CD4-positive, alpha-beta T cell treated with Interleukin-6 at 100 ng/mL for 8 hours (primary cell): Measurements from ENCODE around the gene VKORC1L1.
"Not testable (repeated sequence)": the region's sequence is repeated elsewhere in the genome, so short reads cannot be mapped to it uniquely, and the experiment has no call there.

ENCODE experiments used
- DNase-seq: peaks from one replicate; pipeline ENCODE4 v3.0.0-alpha.2; 2020; ENCODE audit warnings: mixed read lengths, low spot score

Gene VKORC1L1

GRCh38 chr7:65884983-65885382, 12.1 kb downstream of the VKORC1L1 start:
- DNase-seq: not testable (repeated sequence)

- DNase-seq: not testable (repeated sequence)
These were observed 12.7 kb downstream of the VKORC1L1 start for GRCh38 chr7:65885533-65885932.

DNA sequence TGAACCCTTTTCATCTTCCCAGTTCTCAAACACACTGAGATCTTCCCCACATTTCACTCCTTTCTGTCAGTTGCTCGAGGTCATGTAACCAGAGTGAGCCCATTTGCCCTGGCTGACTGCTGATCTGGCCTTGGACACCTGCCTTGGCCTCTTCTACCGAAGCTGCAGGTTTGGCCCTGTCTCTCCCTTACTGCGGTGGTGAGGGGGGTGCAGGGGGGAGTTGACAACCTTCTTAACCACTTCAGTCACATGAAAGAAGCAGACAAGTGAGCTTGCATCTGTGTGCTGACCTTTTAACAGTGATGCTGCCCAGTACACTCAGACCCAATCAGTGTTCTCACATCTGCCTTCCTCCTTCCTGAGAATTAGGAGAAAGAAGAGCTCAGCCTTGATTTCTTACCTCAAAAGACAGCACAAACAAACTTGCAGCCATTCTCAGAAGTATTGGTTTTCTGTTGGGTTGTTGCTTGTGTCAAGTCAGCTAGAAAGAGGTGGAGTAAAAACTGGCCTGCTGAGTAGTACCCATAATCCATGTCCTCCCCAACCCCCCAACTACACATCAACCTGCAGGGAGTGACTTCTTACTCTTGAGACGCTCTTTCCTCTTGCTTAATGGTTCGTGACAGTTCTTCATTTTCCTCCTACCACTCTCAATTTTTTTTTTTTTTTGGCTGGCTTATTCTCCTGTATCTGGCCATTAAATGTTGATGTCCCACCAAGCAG, 15.7 kb downstream of the VKORC1L1 start:
- DNase-seq: not testable (repeated sequence)

GRCh38 chr7:65889722-65890121, 16.8 kb downstream of the VKORC1L1 start:
- not testable (repeated sequence) for DNase-seq

DNA sequence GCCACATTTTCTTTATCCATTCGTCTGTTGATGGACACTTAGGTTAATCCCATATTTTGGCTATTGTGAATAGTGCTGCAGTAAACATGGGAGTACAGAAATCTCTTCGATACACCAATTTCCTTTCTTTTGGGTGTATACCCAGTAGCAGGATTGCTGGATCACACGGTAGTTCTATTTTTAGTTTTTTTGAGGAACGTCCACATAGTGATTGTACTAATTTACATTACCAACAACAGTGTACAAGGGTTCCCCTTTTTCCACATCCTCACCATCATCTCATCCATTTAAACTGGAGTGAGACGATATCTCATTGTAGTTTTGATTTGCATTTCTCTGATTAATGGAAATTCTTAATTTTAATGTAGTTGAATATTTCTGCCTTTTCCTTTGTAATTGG, 19.3 kb downstream of the VKORC1L1 start:
- no peak for DNase-seq

- DNase-seq: no peak
These were observed 20.0 kb downstream of the VKORC1L1 start for GRCh38 chr7:65892835-65893234.

DNA sequence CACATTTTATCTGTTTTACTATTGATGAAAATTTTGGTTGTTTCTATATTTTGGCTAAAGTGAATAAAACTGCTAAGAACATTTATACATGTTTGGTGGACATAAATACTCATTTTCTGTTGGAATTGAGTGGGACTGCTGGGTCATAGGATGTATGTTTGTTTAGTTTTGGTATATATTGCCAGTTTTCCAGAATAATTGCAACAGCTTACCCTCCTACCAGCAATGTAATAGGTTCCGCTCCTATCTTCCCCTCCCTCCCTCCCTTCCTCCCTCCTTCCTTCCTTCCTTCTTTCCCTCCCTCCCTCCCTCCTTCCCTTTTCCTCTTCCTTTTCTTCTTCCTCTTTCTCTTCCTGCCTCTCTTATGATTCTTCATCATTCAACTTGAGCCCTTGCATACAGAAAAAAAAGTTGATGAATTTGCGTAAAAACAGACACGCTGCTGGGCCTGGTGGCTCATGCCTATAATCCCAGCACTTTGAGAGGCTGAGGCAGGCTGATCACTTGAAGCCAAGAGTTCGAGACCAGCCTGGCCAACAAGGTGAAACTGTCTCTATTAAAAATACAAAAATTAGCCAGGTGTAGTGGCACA, 23.5 kb downstream of the VKORC1L1 start:
- DNase-seq: no peak

- not testable (repeated sequence) for DNase-seq
These were observed 24.4 kb downstream of the VKORC1L1 start for GRCh38 chr7:65897289-65897688.

GRCh38 chr7:65898677-65899447, 26.0 kb downstream of the VKORC1L1 start:
- DNase-seq: not testable (repeated sequence)

- DNase-seq: no peak
These were observed 29.4 kb downstream of the VKORC1L1 start for GRCh38 chr7:65902306-65902705.

DNA sequence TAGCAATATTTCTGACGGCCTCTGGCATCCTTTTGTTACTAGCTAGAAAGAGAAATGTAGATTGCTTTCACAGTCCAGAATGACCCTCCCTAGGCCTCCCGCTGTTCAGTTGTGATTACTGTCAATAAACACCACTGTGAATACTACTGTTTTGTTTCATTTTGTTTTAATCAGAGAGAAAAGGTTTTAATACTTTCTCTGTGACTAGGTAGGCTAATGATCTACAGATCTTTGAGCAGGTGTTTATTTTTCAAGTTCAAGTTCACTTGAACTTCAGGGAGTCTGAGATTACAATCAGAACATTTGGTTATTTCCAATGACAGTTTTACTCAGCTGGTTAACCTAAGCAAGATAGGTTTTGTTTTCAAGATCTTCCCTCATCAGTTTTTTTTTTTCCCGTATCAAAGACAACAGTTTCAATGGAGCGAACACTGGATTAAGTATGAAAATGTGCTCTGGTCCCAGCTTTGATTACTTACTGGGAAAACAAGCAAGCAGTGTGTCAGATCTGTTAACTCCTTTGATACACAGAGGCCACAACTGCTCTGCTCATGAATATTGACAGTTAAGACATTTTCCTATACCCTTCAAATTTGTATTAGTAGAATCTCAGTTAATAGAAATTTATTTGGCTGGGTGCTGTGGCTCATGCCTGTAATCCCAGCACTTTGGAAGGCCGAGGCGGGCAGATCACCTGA, 34.8 kb downstream of the VKORC1L1 start:
- no peak for DNase-seq

DNA sequence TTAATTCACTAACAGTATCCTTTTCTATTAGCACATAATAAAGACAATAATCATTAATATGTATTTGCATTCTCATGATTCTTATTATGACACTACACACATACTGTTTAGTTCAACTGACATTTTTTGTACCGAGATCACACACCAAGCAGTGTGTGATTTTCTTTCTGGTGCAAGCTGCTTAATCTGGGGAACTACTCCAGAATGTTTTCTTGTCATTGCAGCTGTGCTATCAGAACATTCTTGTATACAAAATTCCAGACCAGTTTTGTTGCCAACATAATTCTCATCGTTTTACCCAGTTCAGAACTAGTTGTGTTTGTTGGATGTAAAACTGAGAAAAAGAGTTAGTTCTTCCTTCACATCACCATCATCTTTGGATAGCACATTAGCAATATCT, 37.4 kb downstream of the VKORC1L1 start:
- DNase-seq: no peak

DNA sequence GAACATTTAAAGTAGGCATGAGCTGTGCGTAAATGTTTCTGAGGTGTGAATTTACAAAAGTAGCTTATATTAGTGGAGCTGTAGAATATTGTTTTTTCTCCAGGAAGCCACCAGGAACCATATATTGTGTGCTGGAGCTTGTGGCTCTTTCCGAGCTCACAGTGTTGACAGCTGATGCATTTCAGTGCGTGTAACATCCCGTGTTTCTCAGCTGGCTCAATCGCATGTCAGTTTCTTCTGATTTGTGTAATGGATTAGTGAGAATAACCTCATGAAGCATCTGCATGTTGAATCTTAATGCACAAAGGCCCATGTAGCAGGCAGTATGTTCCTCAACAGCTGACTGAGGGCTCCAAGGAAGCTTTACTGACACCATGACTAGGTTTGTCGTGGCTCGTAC, 39.4 kb downstream of the VKORC1L1 start:
- DNase-seq: no peak

GRCh38 chr7:65915921-65916657, 43.2 kb downstream of the VKORC1L1 start:
- no peak for DNase-seq

DNA sequence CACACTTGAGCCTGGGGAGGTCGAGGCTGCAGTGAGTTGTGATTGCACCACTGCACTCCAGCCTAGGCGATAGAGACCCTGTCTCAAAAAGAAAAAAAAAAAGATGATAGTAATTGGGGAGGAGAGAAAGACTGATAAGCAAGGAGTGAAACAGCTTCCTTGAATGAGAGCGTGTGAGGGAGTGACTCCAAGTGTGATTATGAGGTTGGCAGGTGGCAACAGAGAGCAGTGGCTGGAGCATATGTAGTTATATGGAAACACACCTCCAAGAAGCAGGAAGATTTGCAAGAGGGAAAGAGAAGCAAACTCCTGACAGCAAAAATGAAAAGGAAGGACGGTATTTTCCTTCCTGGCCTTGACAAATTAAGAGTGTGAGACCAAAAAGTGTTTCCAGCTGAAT, 50.4 kb downstream of the VKORC1L1 start:
- DNase-seq: no peak

DNA sequence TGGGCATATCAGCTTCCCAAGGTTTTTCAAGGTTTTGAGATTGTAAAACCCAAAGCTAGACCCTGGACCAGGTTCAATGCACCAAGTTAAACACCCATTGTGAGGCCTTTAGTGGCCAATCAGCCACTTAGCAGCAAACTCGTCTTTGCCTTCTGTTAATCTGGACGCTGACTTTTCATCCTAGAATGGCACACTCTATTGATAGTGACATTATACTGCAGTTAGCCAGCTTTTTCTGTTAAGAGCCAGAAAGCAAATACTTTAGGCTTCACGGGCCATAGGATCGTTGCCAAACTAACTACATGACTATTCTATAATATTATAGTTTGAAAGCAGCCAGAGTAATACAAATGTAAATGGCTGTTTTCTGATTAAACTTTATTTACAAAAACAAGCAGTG, 51.3 kb downstream of the VKORC1L1 start:
- DNase-seq: no peak

GRCh38 chr7:65925040-65925439, 52.2 kb downstream of the VKORC1L1 start:
- DNase-seq: no peak

GRCh38 chr7:65926588-65926987, 53.7 kb downstream of the VKORC1L1 start:
- DNase-seq: no peak

GRCh38 chr7:65927489-65928448, 54.9 kb downstream of the VKORC1L1 start:
- no peak for DNase-seq

DNA sequence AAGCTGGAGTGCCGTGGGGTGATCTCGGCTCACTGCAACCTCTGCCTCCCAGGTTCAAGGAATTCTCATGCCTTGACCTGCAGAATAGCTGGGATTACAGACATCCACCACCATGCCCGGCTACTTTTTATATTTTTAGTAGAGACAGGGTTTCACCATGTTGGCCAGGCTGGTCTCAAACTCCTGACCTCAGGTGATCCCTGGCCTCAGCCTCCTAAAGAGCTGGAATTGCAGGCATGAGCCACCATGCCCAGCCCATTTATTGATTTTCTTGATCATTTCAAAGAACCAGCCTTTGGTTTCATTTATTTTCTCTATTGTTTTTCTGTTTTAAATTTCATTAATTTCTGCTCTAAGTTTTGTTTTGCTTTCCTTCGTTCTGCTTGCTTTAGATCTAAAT, 58.8 kb downstream of the VKORC1L1 start:
- no peak for DNase-seq

GRCh38 chr7:65937296-65937695, 64.4 kb downstream of the VKORC1L1 start:
- DNase-seq: no peak
